ENCODE measurements around the gene LRMDA. TPM values are rescaled to one million over a fixed set of nuclear protein-coding genes. Genes with fewer than 3 reads are reported as not detected.

LRMDA gene
- total and polyA plus RNA-seq, 2 of the 8 experiments (the other 6 are each of a cell fraction or from before 2014, with no cell fraction given): 0.86 to 2.8 TPM

DNA sequence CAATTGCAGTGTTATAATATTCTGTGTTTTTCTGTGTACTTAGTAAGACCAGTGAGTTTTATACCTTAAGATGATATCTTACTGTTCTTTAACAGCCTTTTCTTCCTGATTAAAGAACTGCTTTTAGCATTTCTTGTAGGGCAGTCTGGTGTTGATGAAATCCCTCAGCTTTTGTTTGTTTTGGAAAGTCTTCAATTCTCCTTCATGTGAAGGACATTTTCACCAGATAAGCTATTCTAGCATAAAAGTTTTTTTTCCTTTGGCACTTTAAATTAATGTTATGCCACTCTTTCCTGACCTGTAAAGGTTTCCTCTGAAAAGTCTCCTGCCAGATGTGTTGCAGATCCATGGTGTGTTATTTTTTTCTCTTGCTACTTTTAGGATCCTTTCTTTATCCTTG lies 1059.8 kb downstream of the LRMDA start:
- H3K27ac ChIP-seq (ENCODE audit: low read depth, low read length): no peak overlapping the region
- H3K4ac ChIP-seq (replicated peaks; ENCODE audit: insufficient read length, low read depth, low read length): no peak overlapping the region
- H3K23ac ChIP-seq (ENCODE audit: insufficient read length): no peak overlapping the region
- H2BK20ac ChIP-seq (ENCODE audit: low read length): no peak overlapping the region
- no peak overlapping the region for H2AFZ ChIP-seq (ENCODE audit: low read length)
- no peak overlapping the region for H2BK12ac ChIP-seq (ENCODE audit: low read depth, low read length)
- no peak overlapping the region for H4K5ac ChIP-seq (ENCODE audit: insufficient read length, low read depth, low read length)
- no peak overlapping the region for H2BK15ac ChIP-seq (ENCODE audit: low read length)
- H3K4me1 ChIP-seq (replicated peaks in 1 of 4; ENCODE audit: control insufficient read depth in 3 of 4, insufficient read depth in 4 of 4, low read length in 3 of 4): no peaks in the 10 kb centered on the region
- no peak overlapping the region for H3K18ac ChIP-seq (ENCODE audit: extremely low read depth, low read length)
- H3K36me3 ChIP-seq (ENCODE audit: control insufficient read depth in 2 of 4, insufficient read depth in 4 of 4, low read length in 3 of 4): no peaks in the 10 kb centered on the region
- no peak overlapping the region for H2AK5ac ChIP-seq (ENCODE audit: low read depth, low read length)
- FAIRE-seq (no peak), DNase-seq (ENCODE audit: low read depth in 1 of 2, low spot score in 2 of 2) (no peak)
- no peak overlapping the region for H4K91ac ChIP-seq (replicated peaks; ENCODE audit: insufficient read length, low read length)
- ChIA-PET CTCF (ENCODE audit: partially characterized antibody) (no interaction called here), POLR2A (ENCODE audit: partially characterized antibody) (no interaction called here)
- H3K23me2 ChIP-seq (ENCODE audit: low read depth, low read length): no peaks in the 10 kb centered on the region
- no peaks in the 10 kb centered on the region for H3K27me3 ChIP-seq (replicated peaks in 1 of 4; ENCODE audit: control insufficient read depth in 3 of 4, extremely low read depth in 1 of 4, insufficient read depth in 3 of 4, low read length in 3 of 4)
- H3K79me1 ChIP-seq (ENCODE audit: low read depth, low read length): no peaks in the 10 kb centered on the region
- no peak overlapping the region for H3K4me3 ChIP-seq (ENCODE audit: extremely low read depth in 1 of 4, insufficient read depth in 2 of 4, low read depth in 3 of 4, low read length in 4 of 4)
- no peak overlapping the region for H3K4me2 ChIP-seq (ENCODE audit: insufficient read depth in 1 of 2, low read depth in 2 of 2, low read length in 2 of 2)
- H2BK5ac ChIP-seq (ENCODE audit: low read depth, low read length): no peak overlapping the region
- H3K79me2 ChIP-seq (ENCODE audit: control insufficient read depth in 1 of 2, insufficient read depth in 2 of 2, low read length in 2 of 2): no peaks in the 10 kb centered on the region
- H3K9ac ChIP-seq (replicated peaks in 1 of 4; ENCODE audit: extremely low read depth in 1 of 4, low read depth in 3 of 4, low read length in 3 of 4): no peak overlapping the region
- H3K9me3 ChIP-seq (ENCODE audit: insufficient read depth in 2 of 2, low read depth in 1 of 2, low read length in 1 of 2): 0 out of 4 replicates have a peak, but pooled peaks cover 0 to 11% of the 10 kb centered on the region in 2 experiments
- H4K8ac ChIP-seq (ENCODE audit: extremely low read depth, insufficient read depth, low read length): no peak overlapping the region
- no peak overlapping the region for H2BK120ac ChIP-seq (replicated peaks; ENCODE audit: low read depth, low read length)
- H3K14ac ChIP-seq (ENCODE audit: insufficient read length): no peak overlapping the region
- no peak overlapping the region for H3K56ac ChIP-seq (replicated peaks; ENCODE audit: insufficient read length, low read depth, low read length)
- H4K20me1 ChIP-seq (replicated peaks in 1 of 2; ENCODE audit: control insufficient read depth in 1 of 2, insufficient read depth in 2 of 2, low read length in 2 of 2): no peaks in the 10 kb centered on the region
- no peak for TF ChIP-seq CBX5 (IDR thresholded peaks at IDR 0.05; ENCODE audit: low read depth, low read length)
- TF ChIP-seq SUZ12 (IDR thresholded peaks at IDR 0.05; ENCODE audit: low read length): no peak
- TF ChIP-seq TAF1 (IDR thresholded peaks at IDR 0.05; ENCODE audit: low read depth, low read length): no peak
- no peak for TF ChIP-seq KDM5A (IDR thresholded peaks at IDR 0.05; ENCODE audit: low read length)
- TF ChIP-seq SP2 (IDR thresholded peaks at IDR 0.05; ENCODE audit: low read length): no peak
- no peak for TF ChIP-seq BRCA1 (IDR thresholded peaks at IDR 0.05; ENCODE audit: low read depth, low read length)
- no peak for TF ChIP-seq SIX5 (IDR thresholded peaks at IDR 0.05; ENCODE audit: low read depth, low read length)
- TF ChIP-seq, protein P1, sequence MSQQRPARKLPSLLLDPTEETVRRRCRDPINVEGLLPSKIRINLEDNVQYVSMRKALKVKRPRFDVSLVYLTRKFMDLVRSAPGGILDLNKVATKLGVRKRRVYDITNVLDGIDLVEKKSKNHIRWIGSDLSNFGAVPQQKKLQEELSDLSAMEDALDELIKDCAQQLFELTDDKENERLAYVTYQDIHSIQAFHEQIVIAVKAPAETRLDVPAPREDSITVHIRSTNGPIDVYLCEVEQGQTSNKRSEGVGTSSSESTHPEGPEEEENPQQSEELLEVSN (IDR thresholded peaks at IDR 0.05): no peak
- no peak for TF ChIP-seq KDM1A (IDR thresholded peaks at IDR 0.05; ENCODE audit: borderline replicate concordance, low read length)
- TF ChIP-seq RNF2 (IDR thresholded peaks at IDR 0.05; ENCODE audit: borderline replicate concordance, low read depth, low read length, missing control alignments, poor library complexity, severe bottlenecking): no peak
- TF ChIP-seq SP1 (IDR thresholded peaks at IDR 0.05; ENCODE audit: low read depth, low read length): no peak
- TF ChIP-seq ZNF274 (IDR thresholded peaks at IDR 0.05; ENCODE audit: borderline replicate concordance, extremely low read depth, low read length): no peak
- TF ChIP-seq POLR2AphosphoS5 (IDR thresholded peaks at IDR 0.05; ENCODE audit: low read depth, low read length): no peak
- TF ChIP-seq, protein P2, sequence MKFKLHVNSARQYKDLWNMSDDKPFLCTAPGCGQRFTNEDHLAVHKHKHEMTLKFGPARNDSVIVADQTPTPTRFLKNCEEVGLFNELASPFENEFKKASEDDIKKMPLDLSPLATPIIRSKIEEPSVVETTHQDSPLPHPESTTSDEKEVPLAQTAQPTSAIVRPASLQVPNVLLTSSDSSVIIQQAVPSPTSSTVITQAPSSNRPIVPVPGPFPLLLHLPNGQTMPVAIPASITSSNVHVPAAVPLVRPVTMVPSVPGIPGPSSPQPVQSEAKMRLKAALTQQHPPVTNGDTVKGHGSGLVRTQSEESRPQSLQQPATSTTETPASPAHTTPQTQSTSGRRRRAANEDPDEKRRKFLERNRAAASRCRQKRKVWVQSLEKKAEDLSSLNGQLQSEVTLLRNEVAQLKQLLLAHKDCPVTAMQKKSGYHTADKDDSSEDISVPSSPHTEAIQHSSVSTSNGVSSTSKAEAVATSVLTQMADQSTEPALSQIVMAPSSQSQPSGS (IDR thresholded peaks at IDR 0.05; ENCODE audit: low read length): no peak
